Endothelial cell of umbilical vein (primary cell): ENCODE results near the gene ARHGAP29. TPM values are rescaled to one million over a fixed set of nuclear protein-coding genes. Genes with fewer than 3 reads are reported as not detected.

Experiments
- BruUV-seq: library from RNA; stranded (reverse); fragments of 400-500 nt; replicated peaks from 2 replicates; lab custom pipeline; 2021; lab: Mats Ljungman, UMichigan
- CTCF ChIA-PET: fragments of 300-600, 350-600 bp; sonication (Branson Sonifier 250); formaldehyde crosslinking; loops from one replicate; lab custom pipeline; 2021; ENCODE audit warnings: antibody characterized with exemption, inconsistent platforms; lab: Charles Lee
- POLR2A ChIA-PET: fragments of 300-600, 350-600 bp; sonication (Branson Sonifier 250); formaldehyde crosslinking; loops from one replicate; lab custom pipeline; 2021; ENCODE audit warnings: antibody characterized with exemption, inconsistent platforms; lab: Charles Lee
- DNase-seq: peaks from one replicate; pipeline ENCODE4 v3.0.0-alpha.2; 2011; ENCODE audit warnings: low read depth, low spot score
- FAIRE-seq: peaks from 2 replicates; lab custom pipeline; 2011; peaks lifted over from hg19 to GRCh38; lab: Jason Lieb, UNC
- H2AFZ ChIP-seq: 2 replicates; pipeline ENCODE4 v1.6.0; 2012; ENCODE audit warnings: low read depth, low read length, control low read depth, inconsistent platforms
- H3K27ac ChIP-seq: 2 replicates; pipeline ENCODE4 v1.5.1; 2011; ENCODE audit warnings: low read depth, mild to moderate bottlenecking, control low read depth, low read length, moderate library complexity; ENCODE audit not compliant: insufficient read depth
- H3K27me3 ChIP-seq, 2 experiments: 2 replicates each; pipeline versions ENCODE4 v1.6.0 to v1.6.1; 2011; ENCODE audit warnings: low read length in 2 of 2, mixed read lengths in 1 of 2; ENCODE audit not compliant: control insufficient read depth in 2 of 2, insufficient read depth in 2 of 2
- H3K36me3 ChIP-seq, 2 experiments: 2 replicates in 1 of 2; 3 replicates in 1 of 2; pipeline ENCODE4 v1.5.1; 2011; ENCODE audit warnings: low read length in 2 of 2, mild to moderate bottlenecking in 1 of 2, moderate library complexity in 1 of 2; ENCODE audit not compliant: control insufficient read depth in 2 of 2, insufficient read depth in 2 of 2; ENCODE audit errors: extremely low read depth in 1 of 2
- H3K4me1 ChIP-seq: 3 replicates; pipeline ENCODE4 v1.5.1; 2011; ENCODE audit warnings: mild to moderate bottlenecking, low read length; ENCODE audit not compliant: control insufficient read depth, insufficient read depth; ENCODE audit errors: extremely low read depth
- H3K4me2 ChIP-seq: 2 replicates; pipeline ENCODE4 v1.6.1; 2011; ENCODE audit warnings: low read length, control low read depth, mixed read lengths; ENCODE audit not compliant: insufficient read depth
- H3K4me3 ChIP-seq, 3 experiments: fragments of 200-600 bp in 1 of 3; sonication (generic), shearing (Covaris generic) in 1 of 3; replicated peaks in 1 of 3; 2 replicates each; pipeline ENCODE4 v1.5.1; 2011 to 2016; ENCODE audit warnings: control low read depth in 3 of 3, low read length in 3 of 3, mild to moderate bottlenecking in 2 of 3, inconsistent platforms in 1 of 3, low read depth in 1 of 3, moderate library complexity in 1 of 3; ENCODE audit not compliant: insufficient read depth in 1 of 3
- H3K79me2 ChIP-seq: 2 replicates; pipeline ENCODE4 v1.6.0; 2012; ENCODE audit warnings: low read length, inconsistent platforms; ENCODE audit not compliant: control insufficient read depth, insufficient read depth
- H3K9ac ChIP-seq: replicated peaks from 2 replicates; pipeline ENCODE3; 2011; ENCODE audit warnings: low read length, control low read depth; ENCODE audit not compliant: insufficient read depth; ENCODE audit errors: extremely low read depth
- H3K9me1 ChIP-seq: replicated peaks from 3 replicates; pipeline ENCODE4 v1.6.0; 2011; ENCODE audit warnings: mild to moderate bottlenecking, low read length; ENCODE audit not compliant: control insufficient read depth, insufficient read depth; ENCODE audit errors: extremely low read depth
- H3K9me3 ChIP-seq: replicated peaks from 2 replicates; pipeline ENCODE4 v1.5.1; 2012; ENCODE audit warnings: low read length, inconsistent platforms; ENCODE audit not compliant: control insufficient read depth, insufficient read depth
- H4K20me1 ChIP-seq: replicated peaks from 2 replicates; pipeline ENCODE3; 2011; ENCODE audit warnings: mild to moderate bottlenecking, low read length; ENCODE audit not compliant: control insufficient read depth, insufficient read depth; ENCODE audit errors: extremely low read depth
- EZH2 ChIP-seq: IDR thresholded peaks from 2 replicates; pipeline ENCODE4 v1.6.1; 2012; ENCODE audit warnings: borderline replicate concordance, low read depth, mild to moderate bottlenecking, moderate library complexity, low read length, inconsistent platforms; ENCODE audit not compliant: severe bottlenecking
- FOS ChIP-seq: IDR thresholded peaks from 2 replicates; pipeline ENCODE4 v1.6.1; 2011; ENCODE audit warnings: mild to moderate bottlenecking, low read length, moderate library complexity, borderline replicate concordance; ENCODE audit not compliant: insufficient read depth
- GATA2 ChIP-seq: IDR thresholded peaks from 2 replicates; pipeline ENCODE4 v1.7.0; 2011; ENCODE audit warnings: low read depth, mild to moderate bottlenecking, moderate library complexity, mixed read lengths, low read length; ENCODE audit not compliant: insufficient read length, insufficient read depth
- JUN ChIP-seq: IDR thresholded peaks from 2 replicates; pipeline ENCODE4 v1.6.1; 2011; ENCODE audit warnings: borderline replicate concordance, low read depth; ENCODE audit not compliant: insufficient read length, insufficient read depth
- MYC ChIP-seq: IDR thresholded peaks from one replicate; pipeline ENCODE4 v1.6.1; 2011; ENCODE audit warnings: mild to moderate bottlenecking, low read depth, low read length
- POLR2A ChIP-seq: IDR thresholded peaks from 2 replicates; pipeline ENCODE4 v1.6.1; 2012; ENCODE audit warnings: low read depth, mild to moderate bottlenecking, control low read depth, low read length
- POLR2AphosphoS5 ChIP-seq: IDR thresholded peaks from 2 replicates; pipeline ENCODE4 v1.6.1; 2012; ENCODE audit warnings: low read depth, mild to moderate bottlenecking, control low read depth, low read length, moderate library complexity; ENCODE audit not compliant: insufficient read depth
- dilution Hi-C: fragments of 300-500 bp; cut with MboI; formaldehyde crosslinking; loops from one replicate; pipeline ENCODE4 v1.15.0; 2019; ENCODE audit warnings: low sequenced_read_pairs; ENCODE audit not compliant: extremely low pct_ligation_motif_present
- intact Hi-C: fragments of 100-400 bp; cut with micrococcal nuclease; formaldehyde crosslinking; loops from one replicate; pipeline ENCODE4 v1.10.0; 2022
- polyA plus RNA-seq, 4 experiments: library from polyadenylated mRNA; depleted of rRNA in 3 of 4; stranded (reverse) in 3 of 4; unstranded in 1 of 4; fragments of >200 nt; gene quantifications; 2 replicates each; pipeline versions ENCODE4 v1.2.1 to v1.2.3, GENCODE V29; 2011 to 2012; ENCODE audit warnings: missing spikeins in 1 of 4
- total RNA-seq: library from RNA; stranded (reverse); gene quantifications from 2 replicates; pipeline ENCODE4 v1.2.3, GENCODE V29; 2021
- TF ChIP-seq, protein P1 (sequence below), 2 donors: IDR thresholded peaks; 1 replicate in 1 of 2; 2 replicates in 1 of 2; pipeline ENCODE4 v1.5.1; 2011; ENCODE audit warnings: low read length in 2 of 2, mild to moderate bottlenecking in 2 of 2, moderate library complexity in 2 of 2, control low read depth in 1 of 2, inconsistent platforms in 1 of 2, low read depth in 1 of 2; ENCODE audit not compliant: insufficient read depth in 1 of 2; ENCODE audit errors: extremely low read depth in 1 of 2
- TF ChIP-seq, protein P2 (sequence below): IDR thresholded peaks from 2 replicates; pipeline ENCODE4 v1.6.1; 2011; ENCODE audit not compliant: insufficient read depth, insufficient read length

The ARHGAP29 gene
- total and polyA plus RNA-seq, 2 donors (not counting 3 experiments of a cell fraction or from before 2014, with no cell fraction given) = 56.3 to 199 TPM

DNA sequence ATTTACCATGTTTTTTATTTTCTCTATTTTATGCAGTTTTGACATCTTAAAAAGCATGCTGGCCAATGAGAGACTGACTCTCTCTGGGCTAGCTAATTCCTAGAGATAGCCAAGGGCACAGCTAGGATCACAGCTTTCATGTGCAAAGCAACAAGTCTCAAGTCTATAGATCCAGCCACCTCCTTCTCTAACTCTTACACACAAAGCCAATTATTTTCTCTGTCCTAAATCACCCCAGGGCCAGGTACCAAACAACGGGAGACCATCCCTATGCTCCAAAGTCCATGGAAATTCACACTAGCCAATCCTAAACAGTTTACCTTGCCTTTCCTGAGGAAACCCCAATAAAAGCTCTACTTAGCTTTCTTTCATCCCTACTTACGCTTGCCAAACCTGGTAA, 38.0 kb downstream of the ARHGAP29 start:
- BruUV-seq = no TSS peak
- FAIRE-seq (no peak), DNase-seq (no peak)
- no peaks in the 10 kb centered on the region for H3K27me3 ChIP-seq
- TF ChIP-seq POLR2A (peak; percentile 27), MYC (no peak), GATA2 (no peak)
- H3K9ac ChIP-seq = no peak overlapping the region
- peaks cover 91% of the 10 kb centered on the region for H3K79me2 ChIP-seq
- POLR2A ChIA-PET = no interaction called here
- H3K36me3 ChIP-seq = peaks cover 19 to 42% of the 10 kb centered on the region in 2 experiments
- no peak overlapping the region for H3K4me2 ChIP-seq
- no peak overlapping the region for H2AFZ ChIP-seq
- no peak overlapping the region for H3K27ac ChIP-seq
- CTCF ChIA-PET = interaction anchor here (1.1 to 3.1 kb wide), 8 partner anchors 8 to 159 kb away, joined by 3 to 23 read pairs (median 6); no protein-coding TSS in a partner anchor
- peaks cover 7% of the 10 kb centered on the region for H3K4me1 ChIP-seq
- no peak overlapping the region for H3K4me3 ChIP-seq
- intact Hi-C loops (no loop called here), dilution Hi-C loops (no loop called here)
- H4K20me1 ChIP-seq = peaks cover 6% of the 10 kb centered on the region
- no peaks in the 10 kb centered on the region for H3K9me1 ChIP-seq
- H3K9me3 ChIP-seq = no peaks in the 10 kb centered on the region

DNA sequence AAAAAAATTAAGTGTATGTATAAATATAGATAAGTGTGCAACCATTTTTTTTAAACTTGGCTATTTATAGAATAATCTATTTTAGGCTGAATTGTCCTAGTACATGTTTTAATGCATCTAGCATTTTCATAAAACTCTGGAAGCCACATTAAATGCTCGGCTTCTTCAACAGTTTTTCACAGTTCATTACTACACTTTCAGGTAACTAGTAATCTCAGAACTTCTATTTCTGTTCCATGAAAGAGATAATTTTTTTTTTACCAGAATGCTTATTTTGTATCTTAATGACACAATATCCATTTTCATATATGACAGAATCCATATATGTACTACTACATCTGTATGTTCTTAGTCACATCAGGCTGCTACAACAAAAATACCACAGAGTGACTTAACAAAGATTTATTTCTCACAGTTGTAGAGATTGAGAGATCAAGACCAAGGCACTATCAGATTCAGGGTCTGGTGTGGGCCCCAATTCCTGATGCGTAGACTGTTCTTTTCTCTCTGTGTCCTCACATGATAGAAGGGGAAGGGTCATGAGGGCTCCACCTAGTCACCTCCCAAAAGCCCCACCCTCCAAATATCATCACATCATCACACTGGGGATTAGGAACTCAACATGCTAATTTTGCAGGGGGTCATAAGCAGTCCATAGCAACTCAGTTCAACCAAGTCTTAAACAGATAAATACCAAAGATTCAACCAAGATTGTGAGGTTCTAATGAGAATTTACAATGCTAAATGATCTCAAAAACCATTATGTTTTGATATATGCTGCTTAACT, 43.1 kb downstream of the ARHGAP29 start:
- dilution Hi-C loops = no loop called here
- intact Hi-C loops = no loop called here
- BruUV-seq = no TSS peak
- Histone ChIP-seq H4K20me1 (no peaks in the 10 kb centered on the region), H3K4me3 (no peak overlapping the region), H3K27ac (no peak overlapping the region), H3K4me2 (no peak overlapping the region), H3K4me1 (peaks cover 36% of the 10 kb centered on the region), H3K36me3 (peaks cover 9 to 50% of the 10 kb centered on the region in 2 experiments), H3K9me1 (no peaks in the 10 kb centered on the region), H3K9ac (no peak overlapping the region), H2AFZ (no peak overlapping the region), H3K9me3 (no peaks in the 10 kb centered on the region), H3K27me3 (no peaks in the 10 kb centered on the region), H3K79me2 (peaks cover 94% of the 10 kb centered on the region)
- FAIRE-seq = no peak
- CTCF ChIA-PET = interaction anchor here (1.2 kb wide), 1 partner anchor 32 kb away, joined by 5 read pairs; no protein-coding TSS in a partner anchor
- POLR2A ChIA-PET = no interaction called here
- TF ChIP-seq MYC (no peak), FOS (no peak), EZH2 (no peak), POLR2A (no peak), POLR2AphosphoS5 (no peak), GATA2 (no peak), JUN (no peak)
- TF ChIP-seq, protein P1, sequence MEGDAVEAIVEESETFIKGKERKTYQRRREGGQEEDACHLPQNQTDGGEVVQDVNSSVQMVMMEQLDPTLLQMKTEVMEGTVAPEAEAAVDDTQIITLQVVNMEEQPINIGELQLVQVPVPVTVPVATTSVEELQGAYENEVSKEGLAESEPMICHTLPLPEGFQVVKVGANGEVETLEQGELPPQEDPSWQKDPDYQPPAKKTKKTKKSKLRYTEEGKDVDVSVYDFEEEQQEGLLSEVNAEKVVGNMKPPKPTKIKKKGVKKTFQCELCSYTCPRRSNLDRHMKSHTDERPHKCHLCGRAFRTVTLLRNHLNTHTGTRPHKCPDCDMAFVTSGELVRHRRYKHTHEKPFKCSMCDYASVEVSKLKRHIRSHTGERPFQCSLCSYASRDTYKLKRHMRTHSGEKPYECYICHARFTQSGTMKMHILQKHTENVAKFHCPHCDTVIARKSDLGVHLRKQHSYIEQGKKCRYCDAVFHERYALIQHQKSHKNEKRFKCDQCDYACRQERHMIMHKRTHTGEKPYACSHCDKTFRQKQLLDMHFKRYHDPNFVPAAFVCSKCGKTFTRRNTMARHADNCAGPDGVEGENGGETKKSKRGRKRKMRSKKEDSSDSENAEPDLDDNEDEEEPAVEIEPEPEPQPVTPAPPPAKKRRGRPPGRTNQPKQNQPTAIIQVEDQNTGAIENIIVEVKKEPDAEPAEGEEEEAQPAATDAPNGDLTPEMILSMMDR (IDR thresholded peaks at IDR 0.05; ENCODE audit: extremely low read depth in 1 of 2, insufficient read depth in 1 of 2, low read depth in 1 of 2, low read length in 2 of 2) = no peak
- TF ChIP-seq, protein P2, sequence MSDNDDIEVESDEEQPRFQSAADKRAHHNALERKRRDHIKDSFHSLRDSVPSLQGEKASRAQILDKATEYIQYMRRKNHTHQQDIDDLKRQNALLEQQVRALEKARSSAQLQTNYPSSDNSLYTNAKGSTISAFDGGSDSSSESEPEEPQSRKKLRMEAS = no peak
- no peak for DNase-seq
